RWPE2 (cell line): Measurements from ENCODE around the gene ECM2.

Experiments used
- ATAC-seq: fragments of 200-7000 bp; cut with Tn5 transposase; 3 replicates; pipeline ENCODE4 v1.9.1; 2021; ENCODE audit warnings: low read depth
- DNase-seq: peaks from one replicate; pipeline ENCODE4 v3.0.0-alpha.2; 2020; ENCODE audit warnings: low spot score
- H3K27ac ChIP-seq: fragments of 450-650 bp; 2 replicates; pipeline ENCODE4 v1.5.1; 2017; ENCODE audit warnings: mild to moderate bottlenecking; ENCODE audit not compliant: poor library complexity, severe bottlenecking
- H3K27me3 ChIP-seq: fragments of 250-450 bp; sonication (Bioruptor Pico); 2 replicates; pipeline ENCODE4 v1.5.1; 2021; ENCODE audit warnings: mild to moderate bottlenecking, moderate library complexity; ENCODE audit not compliant: insufficient read depth, poor library complexity, severe bottlenecking
- H3K36me3 ChIP-seq: fragments of 250-450 bp; sonication (Bioruptor Pico); 2 replicates; pipeline ENCODE4 v1.5.1; 2020; ENCODE audit warnings: low read depth, mild to moderate bottlenecking, moderate library complexity
- H3K4me1 ChIP-seq: fragments of 250-450 bp; sonication (Bioruptor Pico); 2 replicates; pipeline ENCODE4 v1.5.1; 2021; ENCODE audit warnings: mild to moderate bottlenecking, moderate library complexity; ENCODE audit not compliant: insufficient read depth, poor library complexity, severe bottlenecking
- H3K4me3 ChIP-seq: fragments of 250-450 bp; sonication (Bioruptor Pico); 2 replicates; pipeline ENCODE4 v1.5.1; 2021; ENCODE audit warnings: mild to moderate bottlenecking, moderate library complexity; ENCODE audit not compliant: severe bottlenecking
- H3K9me3 ChIP-seq: fragments of 250-450 bp; sonication (Bioruptor Pico); 2 replicates; pipeline ENCODE4 v1.5.1; 2021; ENCODE audit warnings: mild to moderate bottlenecking, moderate library complexity; ENCODE audit not compliant: severe bottlenecking
- TF ChIP-seq, protein P1 (sequence below): fragments of 450-650 bp; IDR thresholded peaks from one replicate; pipeline ENCODE4 v1.5.1; 2017; ENCODE audit warnings: mild to moderate bottlenecking, moderate library complexity; ENCODE audit not compliant: poor library complexity, severe bottlenecking

Gene ECM2

DNA sequence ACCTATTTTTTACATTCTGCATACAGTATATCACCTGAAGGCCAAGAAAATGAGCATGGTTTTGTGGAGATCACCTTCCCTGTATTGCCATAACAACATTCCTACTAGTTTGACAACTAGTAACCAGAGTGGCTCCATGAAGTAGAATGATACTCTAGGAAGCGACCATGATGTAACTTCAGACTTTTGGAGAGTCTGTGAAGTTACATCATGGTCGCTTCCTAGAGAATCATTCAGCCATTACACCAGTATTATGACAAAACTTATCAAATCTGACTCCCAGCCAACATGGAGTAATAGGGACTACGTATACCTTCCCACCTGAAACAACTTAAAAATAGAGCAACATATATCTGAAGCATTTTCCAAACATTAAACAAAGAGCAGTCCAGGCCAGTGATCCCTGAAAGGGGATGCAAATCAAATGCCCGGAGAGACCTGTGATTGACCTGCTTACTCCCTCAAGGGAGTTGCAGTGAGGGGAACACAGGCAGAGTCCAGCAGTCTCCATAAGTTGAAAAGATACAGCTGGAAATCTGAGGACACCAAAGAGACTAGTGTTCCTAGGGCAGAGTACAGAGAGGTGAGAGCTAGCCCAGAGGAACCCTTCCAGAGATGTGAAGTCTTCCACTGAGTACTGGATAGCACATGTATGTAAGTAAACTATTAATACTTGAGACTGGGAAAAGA is 7.8 kb downstream of the ECM2 start:
- Histone ChIP-seq H3K4me3 (no peak overlapping the region), H3K4me1 (no peaks in the 10 kb centered on the region), H3K27ac (no peak overlapping the region), H3K9me3 (no peaks in the 10 kb centered on the region), H3K36me3 (no peaks in the 10 kb centered on the region), H3K27me3 (no peaks in the 10 kb centered on the region)
- DNase-seq (no peak), ATAC-seq (no peak)
- TF ChIP-seq, protein P1, sequence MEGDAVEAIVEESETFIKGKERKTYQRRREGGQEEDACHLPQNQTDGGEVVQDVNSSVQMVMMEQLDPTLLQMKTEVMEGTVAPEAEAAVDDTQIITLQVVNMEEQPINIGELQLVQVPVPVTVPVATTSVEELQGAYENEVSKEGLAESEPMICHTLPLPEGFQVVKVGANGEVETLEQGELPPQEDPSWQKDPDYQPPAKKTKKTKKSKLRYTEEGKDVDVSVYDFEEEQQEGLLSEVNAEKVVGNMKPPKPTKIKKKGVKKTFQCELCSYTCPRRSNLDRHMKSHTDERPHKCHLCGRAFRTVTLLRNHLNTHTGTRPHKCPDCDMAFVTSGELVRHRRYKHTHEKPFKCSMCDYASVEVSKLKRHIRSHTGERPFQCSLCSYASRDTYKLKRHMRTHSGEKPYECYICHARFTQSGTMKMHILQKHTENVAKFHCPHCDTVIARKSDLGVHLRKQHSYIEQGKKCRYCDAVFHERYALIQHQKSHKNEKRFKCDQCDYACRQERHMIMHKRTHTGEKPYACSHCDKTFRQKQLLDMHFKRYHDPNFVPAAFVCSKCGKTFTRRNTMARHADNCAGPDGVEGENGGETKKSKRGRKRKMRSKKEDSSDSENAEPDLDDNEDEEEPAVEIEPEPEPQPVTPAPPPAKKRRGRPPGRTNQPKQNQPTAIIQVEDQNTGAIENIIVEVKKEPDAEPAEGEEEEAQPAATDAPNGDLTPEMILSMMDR = no peak

- no peaks in the 10 kb centered on the region for H3K4me1 ChIP-seq
- ATAC-seq (no peak), DNase-seq (no peak)
- H3K27ac ChIP-seq = no peak overlapping the region
- no peaks in the 10 kb centered on the region for H3K27me3 ChIP-seq
- no peaks in the 10 kb centered on the region for H3K36me3 ChIP-seq
- H3K9me3 ChIP-seq = no peaks in the 10 kb centered on the region
- no peak overlapping the region for H3K4me3 ChIP-seq
- TF ChIP-seq, protein P1 = no peak
Measured at GRCh38 chr9:92527291-92527828, 8.4 kb downstream of the ECM2 start.

DNA sequence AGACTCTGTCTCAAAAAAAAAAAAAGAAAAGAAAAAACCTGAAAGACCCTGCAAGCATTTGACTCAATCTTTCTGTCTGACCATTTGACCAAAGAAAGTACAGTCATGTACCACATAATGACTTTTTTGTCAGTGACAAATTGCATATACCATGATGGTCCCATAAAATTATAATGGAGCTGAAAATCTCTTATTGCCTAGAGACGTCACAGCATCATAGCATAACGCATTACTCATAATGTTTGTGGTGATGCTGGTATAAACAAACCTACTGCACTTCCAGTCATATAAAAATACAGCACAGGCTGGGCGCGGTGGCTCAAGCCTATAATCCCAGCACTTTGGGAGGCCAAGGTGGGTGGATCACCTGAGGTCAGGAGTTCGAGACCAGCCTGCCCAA is 10.5 kb downstream of the ECM2 start:
- no peak overlapping the region for H3K27ac ChIP-seq
- no peaks in the 10 kb centered on the region for H3K27me3 ChIP-seq
- no peaks in the 10 kb centered on the region for H3K4me1 ChIP-seq
- no peak for ATAC-seq
- H3K36me3 ChIP-seq = no peaks in the 10 kb centered on the region
- no peak for DNase-seq
- TF ChIP-seq, protein P1 = no peak
- no peaks in the 10 kb centered on the region for H3K9me3 ChIP-seq
- no peak overlapping the region for H3K4me3 ChIP-seq

- Histone ChIP-seq H3K9me3 (no peaks in the 10 kb centered on the region), H3K27me3 (no peaks in the 10 kb centered on the region), H3K27ac (no peak overlapping the region), H3K4me3 (no peak overlapping the region), H3K4me1 (no peaks in the 10 kb centered on the region), H3K36me3 (no peaks in the 10 kb centered on the region)
- DNase-seq (no peak), ATAC-seq (no peak)
- TF ChIP-seq, protein P1 = no peak
Measured at GRCh38 chr9:92524881-92525280, 10.9 kb downstream of the ECM2 start.
